Dedifferentiated amniotic fluid mesenchymal stem cell (primary cell): ENCODE data around the gene SNAPC2.
"Not testable (repeated sequence)": the region's sequence is repeated elsewhere in the genome, so short reads cannot be mapped to it uniquely, and the experiment has no call there.

Experiments
- DNase-seq: peaks from one replicate; pipeline ENCODE4 v3.0.0-alpha.2; 2016; ENCODE audit errors: extremely low spot score

The SNAPC2 gene

DNA sequence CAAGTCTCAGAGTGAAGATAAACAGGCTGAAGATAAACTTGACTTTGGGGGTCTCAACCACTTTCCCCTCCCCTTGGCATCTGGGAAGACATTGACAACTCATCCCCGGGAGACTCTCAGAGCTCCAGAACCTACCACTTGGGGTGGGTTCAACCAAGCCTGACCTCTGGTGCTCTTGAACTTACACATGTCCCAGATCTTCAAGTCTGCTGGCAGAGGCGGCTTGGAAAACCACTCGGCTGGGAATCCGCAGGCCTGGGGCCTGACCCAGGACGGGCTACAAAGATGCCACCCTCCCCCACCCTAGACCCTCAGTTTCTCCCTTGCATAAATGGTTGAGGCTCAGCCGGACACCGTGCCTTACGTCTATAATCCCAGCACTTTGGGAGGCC lies 31.3 kb upstream of the SNAPC2 start:
- no peak for DNase-seq

DNA sequence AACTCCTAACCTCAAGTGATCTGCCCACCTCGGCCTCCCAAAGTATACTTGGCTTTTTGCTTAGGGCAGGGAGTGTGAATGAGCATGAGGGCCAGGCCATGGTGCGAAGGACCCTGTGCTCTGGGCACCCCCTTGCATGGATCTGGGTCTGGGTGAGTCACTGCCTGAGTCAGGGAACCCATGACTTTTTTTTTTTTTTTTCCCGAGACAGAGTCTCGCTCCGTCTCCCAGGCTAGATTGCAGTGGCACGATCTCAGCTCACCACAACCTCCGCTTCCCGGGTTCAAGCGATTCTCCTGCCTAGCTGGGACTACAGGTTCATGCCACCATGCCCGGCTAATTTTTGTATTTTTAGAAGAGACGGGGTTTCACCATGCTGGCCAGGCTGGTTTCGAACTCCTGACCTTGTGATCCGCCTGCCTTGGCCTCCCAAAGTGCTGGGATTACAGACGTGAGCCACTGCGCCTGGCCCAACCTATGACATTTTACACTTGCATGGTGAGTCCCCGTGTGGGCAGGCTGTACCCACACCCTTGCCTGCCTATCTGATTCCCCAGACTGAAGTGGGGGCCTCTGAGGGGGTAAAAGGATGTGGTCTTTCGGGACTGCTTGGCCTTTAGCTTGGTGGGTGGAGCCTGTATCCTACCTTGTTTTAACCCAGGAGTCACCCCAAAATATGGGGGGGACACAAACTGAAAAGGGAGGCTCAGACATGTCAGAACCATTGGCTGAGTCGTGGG lies 26.6 kb upstream of the SNAPC2 start:
- not testable (repeated sequence) for DNase-seq

DNA sequence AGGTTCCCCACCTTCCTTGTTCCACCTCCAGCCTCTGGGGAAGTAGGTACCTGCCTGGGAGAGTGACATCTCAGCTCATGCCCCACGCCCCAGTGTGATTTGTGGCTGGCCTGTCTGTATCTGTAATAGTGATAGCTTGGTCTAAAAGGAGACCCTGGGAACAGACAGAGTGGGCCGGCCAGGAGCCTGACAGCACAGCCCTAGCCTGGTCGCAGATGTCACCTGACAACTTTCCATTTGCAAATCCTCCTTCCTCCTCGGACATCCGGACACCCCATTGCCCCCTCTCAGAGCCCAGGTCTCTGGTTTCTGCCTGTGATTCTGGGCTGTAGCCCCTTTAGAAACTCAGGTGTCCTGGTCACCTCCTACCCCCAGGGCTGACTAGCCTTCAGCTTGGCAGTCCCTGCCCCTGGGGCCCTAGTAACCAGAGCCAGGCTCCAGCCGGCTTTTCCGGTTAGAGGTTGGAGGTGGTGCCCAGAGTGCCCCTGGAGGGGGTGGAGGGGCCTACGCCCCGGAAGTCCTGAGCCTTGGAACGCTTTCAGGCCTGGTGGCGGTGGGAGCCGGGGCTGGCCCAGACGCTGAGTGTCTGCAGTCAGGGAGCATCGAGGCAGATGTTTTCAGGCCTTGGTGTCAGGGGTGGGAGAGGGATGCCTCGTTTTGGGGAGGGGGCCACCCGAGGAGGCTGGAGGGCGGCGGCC lies 25.4 kb upstream of the SNAPC2 start:
- no peak for DNase-seq

DNA sequence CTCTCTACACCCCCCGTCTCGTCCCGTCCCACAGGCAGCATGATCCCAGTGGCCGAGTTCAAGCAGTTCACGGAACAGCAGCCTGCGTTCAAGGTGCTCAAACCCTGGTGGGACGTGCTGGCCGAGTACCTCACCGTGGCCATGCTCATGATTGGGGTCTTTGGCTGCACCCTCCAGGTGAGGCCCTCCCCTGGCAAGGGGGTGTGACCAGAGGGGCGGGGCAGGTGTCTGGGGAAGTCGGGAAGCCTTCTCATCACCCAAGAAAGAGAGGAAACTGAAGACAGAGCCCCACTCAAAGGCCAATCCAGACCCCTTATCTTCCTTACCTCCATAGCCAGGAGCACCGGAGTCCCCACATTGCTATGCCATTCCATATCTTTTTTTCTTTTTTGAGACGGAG lies 24.6 kb upstream of the SNAPC2 start:
- DNase-seq, result no peak

DNA sequence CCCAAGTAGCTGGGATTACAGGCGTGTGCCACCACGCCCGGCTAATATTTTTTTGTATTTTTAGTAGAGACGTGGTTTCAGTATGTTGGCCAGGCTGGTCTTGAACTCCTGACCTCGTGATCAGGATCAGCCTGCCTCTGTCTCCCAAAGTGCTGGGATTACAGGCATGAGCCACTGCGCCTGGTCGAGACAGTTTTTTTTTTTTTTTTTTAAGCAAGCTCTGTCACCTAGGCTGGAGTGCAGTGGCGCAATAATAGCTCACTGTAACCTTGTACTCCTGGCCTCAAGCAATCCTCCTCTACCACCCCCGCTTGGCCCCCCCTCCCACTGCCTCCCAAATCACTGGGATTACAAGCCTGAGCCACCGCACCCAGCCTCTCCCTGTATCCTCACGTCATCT lies 22.8 kb upstream of the SNAPC2 start:
- no peak for DNase-seq

DNA sequence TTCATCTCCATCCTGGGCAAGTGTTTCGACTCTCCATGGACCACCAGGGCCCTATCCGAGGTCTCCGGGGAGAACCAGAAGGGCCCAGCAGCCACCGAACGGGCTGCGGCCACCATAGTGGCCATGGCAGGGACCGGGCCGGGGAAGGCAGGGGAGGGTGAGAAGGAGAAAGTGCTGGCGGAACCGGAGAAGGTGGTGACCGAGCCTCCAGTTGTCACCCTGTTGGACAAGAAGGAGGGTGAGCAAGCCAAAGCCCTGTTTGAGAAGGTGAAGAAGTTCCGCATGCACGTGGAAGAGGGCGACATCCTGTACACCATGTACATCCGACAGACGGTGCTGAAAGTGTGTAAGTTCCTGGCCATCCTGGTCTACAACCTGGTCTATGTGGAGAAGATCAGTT lies 21.2 kb upstream of the SNAPC2 start:
- DNase-seq, result no peak

DNA sequence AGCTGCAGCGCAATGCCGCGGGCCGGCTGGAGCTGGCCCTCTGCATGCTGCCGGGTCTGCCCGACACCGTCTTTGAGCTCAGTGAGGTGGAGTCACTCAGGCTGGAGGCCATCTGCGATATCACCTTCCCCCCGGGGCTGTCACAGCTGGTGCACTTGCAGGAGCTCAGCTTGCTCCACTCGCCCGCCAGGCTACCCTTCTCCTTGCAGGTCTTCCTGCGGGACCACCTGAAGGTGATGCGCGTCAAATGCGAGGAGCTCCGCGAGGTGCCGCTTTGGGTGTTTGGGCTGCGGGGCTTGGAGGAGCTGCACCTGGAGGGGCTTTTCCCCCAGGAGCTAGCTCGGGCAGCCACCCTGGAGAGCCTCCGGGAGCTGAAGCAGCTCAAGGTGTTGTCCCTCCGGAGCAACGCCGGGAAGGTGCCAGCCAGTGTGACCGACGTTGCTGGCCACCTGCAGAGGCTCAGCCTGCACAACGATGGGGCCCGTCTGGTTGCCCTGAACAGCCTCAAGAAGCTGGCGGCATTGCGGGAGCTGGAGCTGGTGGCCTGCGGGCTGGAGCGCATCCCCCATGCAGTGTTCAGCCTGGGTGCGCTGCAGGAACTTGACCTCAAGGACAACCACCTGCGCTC lies 20.3 kb upstream of the SNAPC2 start:
- DNase-seq, result no peak

DNA sequence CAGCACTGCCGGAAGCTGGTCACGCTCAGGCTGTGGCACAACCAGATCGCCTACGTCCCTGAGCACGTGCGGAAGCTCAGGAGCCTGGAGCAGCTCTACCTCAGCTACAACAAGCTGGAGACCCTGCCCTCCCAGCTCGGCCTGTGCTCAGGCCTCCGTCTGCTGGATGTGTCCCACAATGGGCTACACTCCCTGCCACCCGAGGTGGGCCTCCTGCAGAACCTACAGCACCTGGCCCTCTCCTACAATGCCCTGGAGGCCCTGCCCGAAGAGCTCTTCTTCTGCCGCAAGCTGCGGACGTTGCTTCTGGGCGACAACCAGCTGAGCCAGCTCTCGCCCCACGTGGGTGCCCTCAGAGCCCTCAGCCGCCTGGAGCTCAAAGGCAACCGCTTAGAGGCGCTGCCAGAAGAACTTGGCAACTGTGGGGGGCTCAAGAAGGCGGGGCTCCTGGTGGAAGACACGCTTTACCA lies 19.7 kb upstream of the SNAPC2 start:
- DNase-seq, result no peak

DNA sequence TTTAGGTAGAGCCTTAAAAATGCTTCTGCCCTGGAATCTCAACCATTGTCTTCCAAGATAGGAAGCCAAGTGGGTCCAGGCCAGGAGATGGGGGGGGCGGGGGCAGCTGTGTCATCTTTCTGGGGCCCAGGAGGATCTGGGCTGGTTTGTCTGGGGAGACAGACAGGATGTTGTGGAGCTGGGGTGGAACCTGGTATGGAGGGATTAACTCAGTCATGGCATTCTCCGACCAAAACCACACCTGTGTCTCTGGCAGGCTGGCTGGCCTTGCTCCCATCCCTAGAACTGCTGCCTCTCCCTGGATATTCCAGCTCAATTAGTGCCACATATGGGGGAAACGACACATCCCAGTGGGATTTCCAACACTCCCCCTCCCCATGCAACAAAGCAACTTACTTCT lies 19.2 kb upstream of the SNAPC2 start:
- no peak for DNase-seq

DNA sequence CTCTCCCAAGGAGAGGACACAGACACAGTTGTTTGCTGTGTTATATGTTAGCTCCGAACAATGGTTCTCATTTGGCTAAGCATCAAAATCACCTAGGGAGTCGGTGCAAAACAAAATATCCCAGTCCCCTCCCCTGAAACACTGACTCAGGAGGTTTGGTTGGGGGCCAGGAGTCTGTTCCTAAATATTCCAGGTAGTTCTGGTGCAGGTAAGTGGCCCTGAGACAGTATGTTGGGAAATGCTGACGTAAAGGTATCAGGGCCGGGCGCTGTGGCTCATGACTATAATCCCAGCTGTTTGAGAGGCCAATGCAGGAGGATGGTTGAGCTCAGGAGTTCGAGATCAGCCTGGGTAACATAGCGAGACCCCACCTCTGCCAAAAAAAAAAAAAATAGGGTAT lies 18.8 kb upstream of the SNAPC2 start:
- no peak for DNase-seq

DNA sequence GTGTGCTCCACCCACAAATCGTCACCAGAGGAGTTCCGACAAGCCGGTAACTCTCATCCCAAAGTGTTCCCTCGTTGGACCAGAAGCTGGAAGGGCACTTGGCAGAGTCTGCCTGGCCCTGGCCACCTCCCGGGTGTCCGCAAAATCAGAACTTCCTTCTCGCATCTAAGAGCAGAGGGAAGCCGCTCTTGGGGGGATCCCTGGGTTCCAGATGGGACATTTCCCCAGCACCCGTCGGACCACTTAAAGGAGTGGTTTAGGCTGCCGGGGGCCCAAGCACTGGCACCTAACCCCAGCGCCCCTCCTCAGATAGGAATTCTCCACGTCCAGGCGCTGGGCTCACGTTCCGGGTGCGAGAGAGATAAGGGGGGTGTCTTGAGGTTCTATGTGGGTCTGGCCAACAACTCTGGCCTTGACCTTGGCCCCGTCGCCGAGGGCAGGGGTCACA lies 17.3 kb upstream of the SNAPC2 start:
- no peak for DNase-seq

DNA sequence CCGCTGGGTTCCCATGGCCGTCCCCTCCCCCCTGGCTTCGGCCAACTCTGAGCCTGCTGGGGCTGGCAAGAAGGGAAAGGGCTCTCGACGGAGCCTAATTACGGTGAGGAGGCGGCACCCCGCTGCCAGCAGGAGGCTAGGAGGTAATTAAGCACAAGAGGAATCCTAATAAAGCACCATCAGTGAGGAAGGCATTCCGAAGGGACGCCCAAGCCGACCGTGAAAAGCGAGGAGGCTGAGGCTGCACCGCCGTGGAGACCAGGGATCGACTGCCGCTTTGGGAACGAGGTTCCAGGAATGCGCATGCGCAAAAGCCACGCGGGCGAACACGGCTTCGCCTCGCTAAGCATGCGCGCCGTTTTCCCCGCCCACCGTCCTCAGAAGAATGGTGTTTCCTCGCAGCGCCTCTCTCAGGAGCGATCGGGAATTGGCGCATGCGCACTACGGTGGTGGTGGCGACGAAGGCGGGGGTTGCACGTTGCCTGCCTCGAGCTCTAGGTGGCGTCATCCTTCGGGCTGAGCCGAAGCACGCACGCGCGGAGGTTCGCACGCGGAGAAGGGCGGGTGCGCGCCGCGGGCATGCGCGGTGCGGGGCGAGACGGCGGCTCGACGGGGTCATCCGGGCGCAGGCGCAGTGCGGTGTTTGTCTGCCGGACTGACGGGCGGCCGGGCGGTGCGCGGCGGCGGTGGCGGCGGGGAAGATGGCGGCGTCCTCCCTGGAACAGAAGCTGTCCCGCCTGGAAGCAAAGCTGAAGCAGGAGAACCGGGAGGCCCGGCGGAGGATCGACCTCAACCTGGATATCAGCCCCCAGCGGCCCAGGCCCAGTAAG lies 16.7 kb upstream of the SNAPC2 start, which contains the start of gene MAP2K7:
TSS of gene MAP2K7 (plus strand) at position 634 of the 830 bp plus-strand sequence. CDS start at position 702, 68 bp downstream.
- DNase-seq, result peak; percentile 99

DNA sequence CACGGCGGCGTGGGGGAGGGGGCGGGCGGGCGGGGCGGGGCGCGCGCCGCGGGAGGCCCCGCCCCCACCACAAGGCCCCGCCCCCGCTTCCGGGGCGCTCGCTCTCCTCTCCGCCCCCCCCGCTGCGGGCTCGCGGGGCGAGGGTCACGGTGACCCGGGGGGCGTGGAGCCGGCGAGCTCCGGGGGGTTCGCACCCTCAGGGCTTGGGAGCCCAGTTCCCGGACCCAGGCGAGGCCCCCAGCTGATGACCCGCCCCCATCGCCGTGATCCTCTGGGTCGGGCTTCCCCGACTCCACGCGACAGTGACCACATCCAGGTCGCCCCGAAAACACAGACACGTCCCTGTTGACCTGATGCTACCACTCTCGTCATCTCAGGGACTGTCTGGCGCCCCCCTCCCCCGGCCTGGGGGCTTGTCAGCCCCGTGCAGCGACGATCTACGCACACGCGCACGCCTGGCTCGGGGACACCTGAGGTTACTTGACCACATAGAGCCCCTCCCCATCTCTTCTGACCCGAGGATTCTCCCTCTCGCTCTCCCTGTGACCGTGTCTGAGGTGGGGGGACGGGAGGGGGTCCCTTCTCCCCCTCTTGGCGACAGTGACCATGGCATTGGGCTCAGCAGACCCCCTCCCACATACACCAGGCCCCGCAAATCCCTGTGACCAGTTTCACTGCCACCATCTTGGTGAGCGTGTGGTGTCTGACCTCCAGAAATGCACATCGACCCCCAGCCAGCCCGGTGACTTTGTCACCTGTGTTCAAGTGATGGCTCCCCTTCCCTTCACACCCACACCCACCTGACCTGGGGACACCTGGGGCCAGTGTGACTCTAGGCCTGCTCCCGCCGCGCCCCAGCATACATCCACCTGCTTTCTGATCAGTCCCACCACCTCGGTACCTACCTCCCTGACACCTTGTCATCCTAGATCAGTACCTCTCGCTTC lies 15.8 kb upstream of the SNAPC2 start:
- DNase-seq, result no peak

DNA sequence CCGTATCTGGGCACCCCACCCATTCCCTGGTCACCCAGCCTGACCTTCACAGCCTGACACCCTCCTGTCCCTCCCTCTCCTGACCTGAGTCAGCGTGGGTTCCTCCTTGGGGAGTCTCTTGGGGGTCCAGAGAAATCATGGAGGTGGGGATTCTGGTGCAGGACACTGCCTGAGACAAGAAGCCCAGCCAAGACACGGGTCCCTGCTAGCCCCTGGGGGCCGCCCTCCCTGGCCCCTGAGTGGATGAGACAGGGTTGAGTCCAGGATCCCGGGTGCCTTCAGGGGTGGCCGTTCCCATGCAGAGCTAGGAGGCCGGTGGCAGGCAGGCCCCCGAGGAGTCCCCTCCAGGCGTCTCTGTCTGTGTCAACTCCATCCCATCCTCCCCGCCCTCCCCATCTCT lies 14.9 kb upstream of the SNAPC2 start:
- no peak for DNase-seq

DNA sequence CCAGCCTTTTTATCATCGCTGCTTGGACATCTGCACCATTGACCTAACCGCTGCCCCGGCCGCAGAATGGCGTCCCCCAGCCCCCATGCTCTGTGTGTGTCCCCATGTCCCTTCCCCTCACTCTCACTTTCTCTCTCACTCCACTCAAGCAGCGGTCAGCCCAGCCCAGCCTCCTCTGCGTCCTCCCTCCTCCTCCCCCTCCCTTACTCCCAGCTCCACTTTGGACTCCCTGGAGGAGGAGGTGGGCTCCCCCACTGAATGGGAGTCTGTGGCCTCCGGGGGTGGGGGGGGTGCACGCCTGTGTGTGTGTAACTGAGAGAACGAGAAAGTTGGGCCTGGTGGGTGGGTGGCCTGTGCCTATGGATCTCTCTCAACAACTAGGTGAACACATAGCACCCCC lies 14.3 kb upstream of the SNAPC2 start:
- DNase-seq, result no peak

DNA sequence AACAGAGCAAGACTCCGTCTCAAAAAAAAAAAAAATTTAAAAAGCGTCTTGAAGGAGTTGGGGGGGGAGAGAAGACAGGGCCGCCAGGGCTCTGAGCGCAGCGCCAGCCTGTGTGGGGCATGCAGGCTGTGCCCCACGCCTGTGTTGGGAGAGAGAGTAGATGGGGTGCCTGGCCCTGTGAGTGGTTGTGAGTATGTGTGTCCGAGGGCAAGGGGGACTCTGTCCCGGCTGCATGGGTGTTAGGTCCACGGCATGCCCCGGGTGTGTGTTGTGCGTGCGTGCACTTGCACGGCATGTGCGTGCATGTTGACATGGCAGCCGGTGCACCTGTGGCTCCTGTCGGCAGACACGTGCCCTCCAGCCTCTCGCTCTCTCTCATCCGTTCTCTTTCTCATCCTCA lies 13.0 kb upstream of the SNAPC2 start:
- DNase-seq, result no peak

DNA sequence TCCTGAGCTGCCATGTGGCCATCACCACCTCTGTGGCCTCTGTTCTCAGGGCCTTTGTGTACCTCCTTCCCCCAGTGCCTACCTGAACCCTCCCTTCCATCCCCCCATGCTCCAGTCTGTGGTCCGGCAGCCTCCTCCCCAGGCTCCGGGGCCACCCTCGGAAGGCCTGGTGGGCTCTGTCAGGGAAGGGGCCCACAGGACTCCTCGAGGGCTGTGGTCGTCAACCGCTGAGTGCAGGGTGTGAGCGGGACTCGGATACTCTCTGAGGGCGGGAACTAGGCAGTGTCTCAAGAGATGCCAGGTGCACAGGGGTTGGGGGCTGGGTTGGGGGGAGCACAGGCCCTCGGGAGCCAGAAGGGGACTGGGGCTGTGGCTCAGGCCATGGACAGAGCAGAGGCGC lies 12.6 kb upstream of the SNAPC2 start:
- no peak for DNase-seq

DNA sequence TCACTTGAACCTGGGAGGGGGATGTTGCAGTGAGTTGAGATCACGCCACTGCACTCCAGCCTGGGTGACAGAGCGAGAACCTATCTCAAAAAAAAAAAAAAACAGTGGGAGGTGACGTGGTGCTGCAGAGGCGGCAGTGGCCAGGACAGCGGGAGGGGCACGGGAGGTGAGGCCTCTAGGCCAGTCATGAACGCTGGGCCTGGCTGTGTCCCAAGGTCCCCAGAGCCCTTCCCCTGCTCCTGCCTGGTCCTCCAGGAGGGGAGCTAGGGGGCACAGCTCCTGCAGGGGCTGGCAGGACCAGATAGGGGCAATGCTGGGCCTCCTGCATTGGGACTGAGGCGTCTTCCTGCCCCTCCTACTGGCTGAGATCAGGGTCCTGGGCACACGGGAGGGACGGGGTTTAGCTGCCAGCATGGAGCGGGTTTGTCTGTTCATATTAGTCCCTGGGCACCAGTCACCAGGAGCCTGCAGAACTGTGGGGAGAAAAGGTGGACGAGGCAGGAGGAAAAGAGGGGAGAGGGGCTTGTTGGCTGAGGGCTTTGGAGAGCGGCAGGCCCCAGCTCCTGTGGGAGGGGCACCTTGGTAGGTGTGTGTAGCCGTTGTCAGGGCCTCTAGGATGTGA lies 11.9 kb upstream of the SNAPC2 start:
- DNase-seq, result no peak

DNA sequence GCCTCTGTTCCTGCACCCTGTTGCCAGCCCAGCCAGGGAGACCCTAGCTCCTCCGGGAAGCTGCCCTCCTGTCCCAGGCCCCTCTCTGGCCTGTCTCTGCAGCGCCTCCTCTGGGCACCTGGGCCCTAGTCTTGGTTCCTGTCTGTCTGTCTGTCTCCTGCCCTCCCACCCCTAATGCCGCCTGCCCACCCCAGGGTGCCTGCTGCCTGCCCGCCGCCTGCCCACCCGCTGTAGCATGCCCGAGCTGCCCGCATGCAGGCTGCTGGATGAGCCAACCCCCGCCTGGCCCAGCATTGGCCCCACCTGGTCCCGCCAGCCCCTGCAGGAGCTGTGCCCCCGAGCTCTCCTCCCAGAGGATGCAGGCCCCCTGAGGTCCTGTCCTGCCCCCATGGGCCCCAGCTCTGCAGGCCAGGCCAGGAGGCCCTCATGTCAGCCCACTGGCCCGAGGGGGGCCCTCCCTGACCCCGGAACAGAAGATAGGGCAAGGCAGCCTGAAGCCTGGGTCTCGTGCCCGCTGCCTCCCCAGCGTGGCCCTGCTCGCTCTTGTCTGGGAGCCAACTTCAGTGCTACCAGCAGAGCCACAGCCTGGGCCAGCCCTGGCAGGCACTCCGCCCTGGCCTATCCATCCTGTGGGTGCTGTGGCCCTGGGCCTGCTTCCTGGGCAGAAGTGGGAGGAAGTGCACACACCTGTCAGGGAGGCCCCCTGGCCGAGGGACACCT lies 11.2 kb upstream of the SNAPC2 start:
- no peak for DNase-seq
